GM19351 (cell line): Measurements from ENCODE around the gene TANC1.

Experiments used
- ATAC-seq: cut with Tn5 transposase; IDR thresholded peaks from one replicate; pipeline ENCODE4 v1.9.1; 2021; ENCODE audit warnings: mild to moderate bottlenecking, moderate library complexity; ENCODE audit not compliant: unreplicated experiment

TANC1 gene

DNA sequence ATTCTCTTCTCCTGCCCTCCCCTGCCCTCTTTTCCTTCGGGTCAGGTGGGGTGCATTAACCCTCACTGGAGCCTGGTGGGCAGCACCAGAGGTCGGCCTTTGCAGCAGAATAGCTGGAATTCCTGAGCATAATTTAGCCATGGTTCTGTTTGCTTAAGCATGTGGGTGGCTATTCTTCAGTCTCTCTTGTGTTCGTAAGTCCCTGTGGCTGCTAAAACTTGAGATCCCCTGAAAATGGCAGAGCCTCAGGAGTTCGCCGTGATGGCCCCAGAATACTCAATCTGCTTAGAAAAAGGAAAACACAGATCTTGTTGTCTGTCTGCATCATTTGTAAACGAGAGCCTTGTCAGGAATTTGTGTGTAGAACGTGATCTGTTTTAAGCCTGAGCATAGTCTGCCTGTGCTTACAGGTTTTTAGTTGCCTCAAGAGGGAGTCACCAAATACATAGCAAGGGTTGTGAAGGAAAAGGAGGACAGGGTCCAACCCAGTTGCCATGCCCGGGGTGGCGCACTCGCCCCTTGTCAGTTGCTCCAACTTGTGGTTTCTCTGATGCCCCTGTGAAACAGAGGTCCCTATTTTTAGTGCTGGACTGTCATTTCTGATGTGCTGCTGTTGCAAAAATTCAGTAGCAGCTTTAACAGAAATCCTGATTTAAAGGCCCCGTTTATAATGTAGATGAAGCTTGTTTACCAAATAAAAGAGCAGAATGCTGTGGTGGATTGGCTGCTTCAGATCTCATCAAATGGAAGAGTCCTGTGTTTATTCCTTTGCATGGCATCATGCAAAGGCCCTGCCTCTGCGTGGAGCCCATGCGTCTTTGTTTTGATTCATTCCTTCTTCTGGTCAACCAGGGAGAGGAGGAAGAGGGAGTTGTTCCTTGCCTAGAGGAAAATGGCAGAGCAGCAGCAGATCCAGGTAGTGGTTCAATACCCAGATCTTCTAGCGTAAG lies 243.3 kb downstream of the TANC1 start:
- no peak for ATAC-seq

DNA sequence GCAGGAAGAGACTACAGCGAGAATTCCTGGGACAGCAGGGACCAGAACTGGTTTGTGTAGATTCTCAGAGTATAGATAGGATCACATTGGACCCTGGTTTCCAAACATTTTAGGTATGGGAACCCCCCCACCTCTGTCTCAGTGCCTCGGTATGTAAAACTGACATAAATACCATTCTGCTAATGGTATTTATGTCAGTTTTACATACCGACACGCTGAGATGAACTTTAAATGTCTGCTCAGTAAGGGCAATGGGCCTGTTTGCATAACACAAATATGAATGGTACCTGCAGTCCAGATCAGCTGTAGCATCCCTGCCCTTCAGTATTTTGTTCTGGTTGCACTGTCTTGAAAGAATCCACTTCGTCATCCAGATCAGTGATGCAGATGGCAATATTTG lies 244.9 kb downstream of the TANC1 start:
- ATAC-seq = no peak

DNA sequence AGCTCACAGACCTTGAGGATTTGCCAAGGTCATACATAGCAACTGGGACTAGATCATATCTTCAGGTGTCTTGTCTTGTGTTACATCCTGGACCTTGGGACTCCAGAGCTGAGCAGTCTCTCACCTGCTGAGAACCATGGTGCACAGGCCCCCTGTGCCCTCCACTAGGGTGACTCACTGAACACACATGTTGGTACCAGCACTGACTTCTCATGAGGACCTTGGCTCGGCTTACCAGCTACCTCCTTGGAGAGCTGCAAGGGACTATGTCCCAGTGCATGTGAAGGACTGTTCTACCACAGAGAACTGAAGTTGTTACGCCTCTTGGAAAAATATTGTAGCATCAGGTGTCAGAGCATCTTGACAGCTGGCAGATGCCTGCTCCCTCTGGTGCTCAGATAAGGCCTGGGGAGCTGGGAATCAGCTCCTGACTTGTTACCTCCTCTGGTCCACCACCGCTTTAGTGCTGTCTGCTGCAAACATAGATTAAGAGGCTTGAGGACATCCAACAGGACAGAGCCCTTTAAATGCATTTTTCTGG lies 246.0 kb downstream of the TANC1 start:
- no peak for ATAC-seq

DNA sequence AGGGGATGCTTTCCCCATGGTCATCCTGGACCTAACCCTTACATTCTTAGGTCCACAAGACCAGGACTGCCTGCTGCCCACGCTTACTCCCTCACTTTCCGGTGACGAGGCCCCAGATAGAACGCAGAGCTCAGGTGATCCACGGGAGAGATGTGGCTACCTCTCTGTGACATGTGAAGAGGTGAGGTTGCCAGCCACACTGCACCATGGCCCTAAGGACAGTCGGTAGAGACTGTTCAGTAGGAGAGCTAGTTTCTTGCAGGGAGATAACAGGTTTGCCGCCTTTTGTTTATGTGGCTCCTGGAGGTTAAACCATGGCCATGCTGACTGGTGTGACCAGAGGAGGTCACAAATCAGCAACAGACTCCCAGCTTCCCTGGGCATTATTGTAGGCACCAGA lies 246.7 kb downstream of the TANC1 start:
- ATAC-seq = no peak

DNA sequence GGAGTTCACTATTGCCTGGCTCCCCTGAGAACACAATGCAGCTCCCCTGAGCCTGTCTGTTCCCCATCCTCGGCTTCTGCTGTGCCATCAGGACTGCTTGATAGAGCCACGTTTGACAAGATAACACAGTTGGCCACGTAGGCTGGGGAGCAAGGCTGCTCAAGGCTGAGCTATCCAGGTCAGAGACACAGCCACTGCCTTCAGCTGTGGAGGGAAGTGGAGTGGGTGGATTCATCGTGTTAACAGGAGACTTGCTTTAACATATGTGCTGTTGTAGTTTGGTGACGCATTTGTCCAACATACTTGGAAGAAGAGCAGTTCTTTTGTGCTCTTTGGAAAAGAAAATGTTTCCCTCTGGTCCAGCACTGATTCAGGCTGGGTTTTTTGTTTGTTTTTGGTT lies 249.2 kb downstream of the TANC1 start:
- no peak for ATAC-seq

DNA sequence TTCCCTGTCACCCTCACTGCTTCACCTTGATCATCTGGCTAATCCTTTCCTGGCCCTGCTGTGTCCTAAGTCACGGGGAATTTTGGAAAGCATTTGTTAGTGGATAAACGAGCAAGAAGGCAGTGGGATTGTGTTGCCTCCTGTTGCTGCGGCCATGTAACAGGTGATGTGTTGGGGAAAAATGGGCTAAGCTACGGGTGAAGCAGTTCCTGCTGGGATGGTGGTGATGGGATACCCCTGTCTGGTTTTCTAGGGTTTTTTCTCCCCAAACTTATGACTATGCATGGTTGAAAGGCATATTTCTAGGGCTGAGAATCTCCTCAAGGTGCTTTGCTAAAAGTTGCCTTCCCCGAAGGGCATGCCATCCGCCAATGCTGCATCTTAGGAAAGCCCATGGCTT lies 249.9 kb downstream of the TANC1 start:
- ATAC-seq = no peak

DNA sequence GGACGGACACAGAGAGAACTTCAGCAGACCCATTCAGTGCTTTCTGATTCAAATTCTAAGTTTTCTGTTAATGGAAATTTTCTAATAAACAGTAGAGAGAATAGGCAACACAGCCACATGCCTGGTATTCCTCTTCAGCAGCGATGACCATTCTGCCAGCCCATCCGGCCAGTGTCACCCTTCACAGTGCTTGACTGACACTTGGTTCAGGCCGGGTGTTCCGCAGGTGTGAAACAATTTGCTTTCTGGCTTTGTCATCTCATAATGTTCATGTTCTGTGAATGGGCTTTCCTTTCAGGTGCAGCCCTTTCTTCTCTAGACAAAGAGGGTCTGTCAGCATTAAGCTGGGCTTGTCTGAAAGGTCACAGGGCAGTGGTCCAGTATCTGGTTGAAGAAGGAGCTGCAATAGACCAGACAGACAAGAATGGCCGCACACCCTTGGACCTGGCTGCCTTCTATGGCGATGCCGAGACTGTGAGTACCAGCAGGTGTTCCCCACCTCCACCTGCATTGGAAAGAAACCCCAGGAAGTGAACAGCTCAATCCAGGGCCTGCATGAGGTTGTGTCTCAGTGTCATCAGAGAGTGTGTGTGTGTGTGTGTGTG lies 251.1 kb downstream of the TANC1 start:
- no peak for ATAC-seq

DNA sequence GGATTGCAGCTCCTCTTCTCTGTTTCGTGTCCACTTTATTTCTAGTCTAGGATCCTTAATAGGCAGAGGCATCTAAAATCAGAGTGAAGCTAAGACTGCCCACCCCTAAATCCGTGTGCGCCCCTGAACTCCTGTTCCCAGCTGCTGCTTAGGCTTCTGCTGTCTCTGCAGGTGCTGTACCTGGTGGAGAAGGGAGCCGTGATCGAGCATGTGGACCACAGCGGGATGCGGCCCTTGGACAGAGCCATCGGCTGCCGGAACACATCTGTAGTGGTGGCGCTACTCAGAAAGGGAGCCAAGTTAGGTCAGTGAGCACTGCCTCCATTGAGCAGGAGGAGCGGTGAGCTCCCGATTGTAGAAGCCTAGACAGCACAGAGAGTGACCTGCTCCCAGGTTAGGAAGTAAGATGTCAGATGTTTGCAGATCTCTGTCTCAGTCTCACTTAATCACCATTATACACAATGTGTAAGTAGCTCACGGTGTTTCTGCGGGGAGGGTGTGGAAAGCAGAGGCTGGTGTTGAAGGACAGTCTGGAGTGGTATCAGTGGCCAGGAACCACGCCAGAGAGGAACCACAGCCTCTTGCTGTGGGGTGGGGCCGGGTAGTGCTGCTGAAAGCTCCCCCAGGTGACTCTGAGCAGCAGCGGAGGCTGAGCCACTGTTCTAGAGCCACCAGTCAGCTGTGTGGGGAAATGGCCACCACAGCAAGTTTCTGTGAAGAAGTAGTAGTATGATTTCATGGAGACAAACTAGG lies 255.8 kb downstream of the TANC1 start:
- no peak for ATAC-seq

DNA sequence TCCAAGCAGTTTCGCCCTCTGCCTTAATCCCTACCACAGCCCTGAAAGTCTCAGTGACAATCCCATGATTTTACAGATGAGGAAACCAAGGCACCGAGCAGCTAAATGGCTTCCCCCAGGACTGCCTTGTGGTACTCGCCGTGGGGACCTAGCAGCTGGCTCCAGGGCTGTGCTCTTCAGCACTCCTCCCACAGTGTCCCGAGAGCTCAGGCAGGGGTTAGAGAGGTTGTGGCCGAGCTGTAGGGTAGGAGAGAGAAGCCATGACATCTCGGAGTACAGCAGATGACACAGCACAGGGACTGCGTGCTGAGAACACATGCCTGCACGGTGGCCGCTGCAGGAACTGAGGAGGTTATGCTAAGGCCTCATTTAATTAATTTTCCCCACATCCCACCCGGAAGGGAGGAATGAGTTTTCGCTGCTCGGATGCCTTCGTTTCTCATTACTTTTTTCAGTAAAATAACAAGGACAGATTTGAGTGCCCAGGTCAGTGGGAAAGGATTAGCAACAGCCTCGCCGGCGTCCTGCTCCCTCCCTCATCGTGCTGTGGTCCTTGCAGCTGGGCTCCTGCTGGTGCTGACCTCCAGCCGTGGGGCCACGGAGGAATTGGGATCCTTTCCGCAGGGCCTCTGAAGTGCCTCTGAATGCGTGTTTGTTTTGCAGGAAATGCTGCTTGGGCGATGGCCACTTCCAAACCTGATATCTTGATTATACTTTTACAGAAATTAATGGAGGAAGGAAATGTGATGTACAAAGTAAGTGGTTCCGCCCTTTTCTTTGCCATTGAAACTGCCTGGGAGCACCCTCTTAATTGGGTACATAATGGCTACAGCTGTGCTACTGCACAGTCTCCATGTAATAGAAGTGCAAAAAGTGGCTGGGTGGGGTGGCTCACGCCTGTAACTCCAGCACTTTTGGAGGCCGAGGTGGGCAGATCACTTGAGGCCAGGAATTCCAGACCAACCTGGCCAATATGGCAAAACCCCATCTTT lies 256.9 kb downstream of the TANC1 start:
- no peak for ATAC-seq

DNA sequence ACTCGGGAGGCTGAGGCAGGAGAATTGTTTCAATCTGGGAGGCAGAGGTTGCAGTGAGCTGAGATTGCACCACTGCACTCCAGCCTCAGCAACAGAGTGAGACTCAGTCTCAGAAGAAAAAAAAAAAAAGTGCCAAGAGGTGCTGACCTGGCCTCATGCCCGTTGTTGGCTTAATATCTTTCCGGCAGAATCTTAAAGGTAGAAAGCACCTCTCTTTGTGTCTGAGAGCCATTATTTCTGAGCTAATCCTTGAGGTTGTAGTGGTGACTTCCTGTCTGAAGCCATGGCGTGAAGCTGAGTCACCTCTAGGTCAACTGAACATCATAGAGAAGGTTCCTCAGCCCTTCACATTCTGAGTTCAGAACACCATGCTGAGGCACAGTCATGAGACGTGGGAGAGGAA lies 257.6 kb downstream of the TANC1 start:
- no peak for ATAC-seq

DNA sequence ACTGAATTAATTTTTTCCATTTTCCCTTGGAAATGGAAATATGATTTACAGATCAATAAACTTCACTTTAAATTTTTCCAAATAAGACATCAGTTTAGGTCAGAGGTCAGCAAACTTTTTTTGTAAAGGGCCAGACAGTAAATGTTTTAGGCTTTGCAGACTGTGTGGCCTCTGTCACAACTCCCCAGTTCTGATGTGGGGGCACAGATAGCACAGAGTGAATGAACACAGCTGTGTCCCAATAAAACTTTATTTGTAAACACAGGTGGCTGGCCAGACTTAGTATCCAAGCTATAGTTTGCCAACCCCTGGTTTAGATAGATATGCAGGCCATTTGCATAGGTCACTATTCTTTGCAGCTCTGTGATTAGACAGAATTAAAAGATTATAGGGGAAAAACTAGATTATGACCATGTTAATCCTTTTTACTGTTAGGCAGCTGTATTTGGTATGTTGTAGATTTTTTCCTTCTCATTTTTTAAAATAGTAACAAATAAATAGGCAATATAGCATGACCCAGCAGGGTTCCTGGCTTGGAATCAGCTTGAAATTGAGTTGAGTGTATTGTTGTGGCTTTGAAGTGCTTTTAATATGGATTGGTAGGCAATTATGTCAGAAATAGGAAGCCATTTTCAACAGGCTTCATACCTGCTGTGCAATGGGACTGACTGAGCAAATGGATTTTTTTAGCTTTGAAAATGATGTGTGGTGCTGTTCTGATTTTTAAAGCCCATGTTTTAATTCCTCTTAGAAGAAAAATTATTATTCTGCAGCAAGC lies 258.4 kb downstream of the TANC1 start:
- ATAC-seq = no peak

DNA sequence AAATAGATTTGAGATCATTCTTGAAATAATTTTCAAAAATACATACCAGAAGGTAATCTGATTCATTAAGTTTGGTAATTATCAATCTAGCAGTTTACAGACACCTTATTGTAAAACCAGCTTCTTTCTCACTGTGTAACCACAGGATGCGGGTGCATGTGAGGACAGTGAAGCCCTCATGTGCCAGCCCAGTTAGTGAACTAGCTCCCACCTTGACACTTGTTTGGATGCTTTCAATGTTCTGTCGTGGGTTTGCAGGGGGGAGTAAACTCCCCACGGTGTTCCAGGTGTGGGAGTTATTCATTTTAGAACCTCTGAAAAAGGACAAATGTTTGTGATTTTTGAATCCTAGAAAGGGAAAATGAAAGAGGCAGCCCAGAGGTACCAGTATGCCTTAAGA lies 259.0 kb downstream of the TANC1 start:
- no peak for ATAC-seq

DNA sequence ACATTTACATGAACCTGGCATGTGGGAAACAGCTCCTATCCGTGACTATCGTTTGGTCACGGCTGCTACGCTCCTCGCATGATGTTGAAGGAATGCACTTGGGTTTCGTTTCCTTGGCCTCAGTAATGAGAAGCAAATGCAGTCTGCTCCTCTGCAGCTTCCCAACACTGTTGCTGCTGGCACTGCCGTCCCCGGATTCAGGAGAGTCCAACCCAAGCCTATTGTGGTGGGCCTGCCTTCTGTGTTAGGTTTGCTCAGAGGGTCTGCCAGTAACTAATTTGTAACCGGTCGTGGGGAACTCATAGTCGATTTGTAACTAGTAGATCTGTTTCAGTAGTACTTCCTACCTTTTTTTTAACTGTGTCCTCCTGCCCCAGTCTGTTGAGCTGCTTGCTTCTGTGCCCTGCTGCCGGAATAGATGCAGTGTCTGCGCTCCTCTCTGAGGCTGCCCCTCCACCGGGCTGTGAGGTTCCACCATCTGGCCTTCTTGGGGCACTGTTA lies 259.7 kb downstream of the TANC1 start:
- no peak for ATAC-seq

DNA sequence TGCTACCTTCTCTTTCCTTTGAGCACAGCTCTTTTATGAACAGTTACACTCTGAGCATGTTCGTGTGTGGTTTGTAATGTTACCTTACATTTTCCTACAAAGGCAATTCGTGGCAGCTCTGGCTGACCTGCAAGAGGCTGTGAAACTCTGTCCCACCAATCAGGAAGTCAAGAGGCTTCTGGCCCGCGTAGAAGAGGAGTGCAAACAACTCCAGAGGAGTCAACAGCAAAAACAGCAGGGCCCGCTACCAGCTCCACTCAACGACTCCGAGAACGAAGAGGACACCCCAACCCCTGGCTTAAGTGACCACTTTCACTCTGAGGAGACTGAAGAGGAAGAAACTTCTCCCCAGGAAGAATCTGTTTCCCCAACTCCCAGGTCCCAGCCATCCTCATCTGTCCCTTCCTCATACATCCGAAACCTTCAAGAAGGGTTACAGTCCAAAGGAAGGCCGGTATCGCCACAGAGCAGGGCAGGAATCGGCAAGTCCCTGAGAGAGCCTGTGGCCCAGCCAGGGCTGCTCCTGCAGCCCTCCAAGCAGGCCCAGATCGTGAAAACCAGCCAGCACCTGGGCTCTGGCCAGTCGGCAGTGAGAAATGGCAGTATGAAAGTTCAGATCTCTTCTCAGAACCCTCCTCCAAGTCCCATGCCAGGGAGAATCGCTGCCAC lies 261.2 kb downstream of the TANC1 start:
- ATAC-seq = no peak

DNA sequence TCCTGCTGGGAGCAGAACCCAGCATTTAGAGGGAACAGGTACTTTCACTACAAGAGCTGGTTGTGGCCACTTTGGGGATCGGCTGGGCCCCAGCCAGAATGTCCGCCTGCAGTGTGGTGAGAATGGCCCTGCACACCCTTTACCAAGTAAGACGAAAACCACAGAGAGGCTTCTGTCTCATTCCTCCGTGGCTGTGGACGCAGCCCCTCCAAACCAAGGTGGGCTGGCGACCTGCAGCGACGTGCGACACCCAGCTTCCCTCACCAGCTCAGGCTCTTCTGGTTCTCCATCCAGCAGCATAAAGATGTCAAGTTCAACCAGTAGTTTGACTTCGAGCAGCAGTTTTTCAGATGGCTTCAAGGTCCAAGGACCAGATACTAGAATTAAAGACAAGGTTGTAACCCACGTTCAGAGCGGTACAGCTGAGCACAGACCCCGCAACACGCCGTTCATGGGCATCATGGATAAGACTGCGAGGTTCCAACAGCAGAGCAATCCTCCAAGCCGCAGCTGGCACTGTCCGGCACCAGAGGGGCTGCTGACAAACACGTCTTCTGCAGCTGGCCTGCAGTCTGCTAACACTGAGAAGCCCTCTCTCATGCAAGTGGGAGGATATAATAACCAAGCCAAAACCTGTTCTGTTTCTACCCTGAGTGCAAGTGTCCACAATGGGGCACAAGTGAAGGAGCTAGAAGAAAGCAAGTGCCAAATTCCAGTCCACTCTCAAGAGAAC lies 261.9 kb downstream of the TANC1 start:
- ATAC-seq = no peak

DNA sequence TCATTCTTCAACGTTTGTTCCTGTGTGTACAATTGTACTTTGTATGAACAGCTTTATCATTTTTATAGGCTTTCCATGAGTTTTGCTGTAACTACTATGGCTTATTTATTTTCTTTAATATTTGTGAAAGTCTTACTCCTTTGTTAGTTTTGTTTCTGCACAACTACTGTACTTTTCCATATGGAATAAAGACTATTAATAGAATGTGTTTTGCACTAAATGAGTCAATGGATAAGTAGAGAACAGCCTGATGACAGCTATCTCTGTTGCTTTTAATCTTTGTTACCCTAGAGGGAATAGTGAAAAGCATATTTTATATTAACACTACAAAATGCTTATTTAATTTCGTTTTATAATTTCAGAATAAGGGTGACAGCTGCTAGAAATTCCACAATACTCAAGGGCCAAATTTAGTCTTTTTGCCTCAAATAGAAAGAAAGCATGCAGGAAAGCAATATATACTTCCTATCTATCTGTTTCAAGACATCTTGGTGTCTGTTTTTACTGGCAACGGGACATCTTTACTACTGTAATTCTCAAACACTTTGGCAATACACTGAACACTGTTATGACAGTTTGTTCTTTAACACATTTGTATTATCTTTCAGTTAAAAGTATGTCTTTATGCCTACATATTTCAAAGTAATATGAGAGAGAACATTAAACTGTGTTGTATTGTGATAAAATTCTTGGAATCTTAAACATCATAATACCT lies 264.2 kb downstream of the TANC1 start:
- ATAC-seq = no peak

DNA sequence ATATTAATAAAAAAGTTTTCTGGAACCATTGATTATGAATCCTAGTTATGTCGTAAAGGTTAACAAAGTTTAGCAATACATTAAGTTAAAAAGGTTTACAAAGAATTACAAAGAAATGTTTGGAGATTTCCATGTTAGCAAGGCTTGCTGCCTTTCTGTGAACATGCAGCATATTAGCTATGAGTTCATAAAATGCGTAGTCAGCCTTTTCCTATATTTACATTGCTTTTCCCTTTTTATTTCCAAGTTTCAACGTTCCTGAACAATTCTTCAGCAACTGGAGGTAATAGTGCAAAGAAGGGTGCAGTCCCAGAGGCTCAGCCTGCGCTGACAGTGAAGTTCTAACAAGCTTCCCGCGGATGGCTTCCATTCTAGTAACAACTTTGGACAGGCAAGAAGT lies 266.4 kb downstream of the TANC1 start:
- ATAC-seq = no peak
